ENCODE measurements around the gene SREBF1.
A peak's percentile ranks its signal among the peaks of the same experiment; 100 is the strongest.

Gene SREBF1

GRCh38 chr17:17779015-17779611 is 57.7 kb downstream of the SREBF1 start:
- TF ChIP-seq GATA1 (IDR thresholded peaks at IDR 0.05; ENCODE audit: low read depth, low read length) (no peak), POLR2A (IDR thresholded peaks at IDR 0.05; ENCODE audit: low read length) (no peak)
- DNase-seq = no peak

GRCh38 chr17:17778308-17779014 is 58.3 kb downstream of the SREBF1 start:
- TF ChIP-seq POLR2A (IDR thresholded peaks at IDR 0.05; ENCODE audit: low read length) = no peak
- TF ChIP-seq GATA1 (IDR thresholded peaks at IDR 0.05; ENCODE audit: low read depth, low read length) = no peak
- DNase-seq = no peak

DNA sequence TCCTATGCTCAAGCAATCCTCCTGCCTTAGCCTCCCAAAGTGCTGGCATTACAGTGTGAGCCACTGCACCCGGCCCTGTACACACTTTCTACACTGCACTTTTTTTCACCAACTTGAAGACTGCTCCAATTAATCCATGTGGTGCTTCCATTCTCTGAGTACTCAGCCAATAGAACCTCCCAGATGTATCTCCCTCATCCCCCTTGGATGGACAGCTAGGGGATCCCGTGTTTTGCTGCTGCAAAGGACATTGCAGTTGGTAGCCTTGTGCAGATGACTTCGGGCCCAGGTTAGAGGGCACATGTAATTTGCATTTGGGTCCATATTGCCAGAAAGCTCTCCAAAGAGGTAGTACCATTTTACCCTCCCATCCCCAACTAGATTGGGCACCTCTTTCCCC is 59.9 kb downstream of the SREBF1 start:
- no peak for TF ChIP-seq GATA1 (IDR thresholded peaks at IDR 0.05; ENCODE audit: low read depth, low read length)
- TF ChIP-seq POLR2A (IDR thresholded peaks at IDR 0.05; ENCODE audit: low read length) = no peak
- DNase-seq = no peak

DNA sequence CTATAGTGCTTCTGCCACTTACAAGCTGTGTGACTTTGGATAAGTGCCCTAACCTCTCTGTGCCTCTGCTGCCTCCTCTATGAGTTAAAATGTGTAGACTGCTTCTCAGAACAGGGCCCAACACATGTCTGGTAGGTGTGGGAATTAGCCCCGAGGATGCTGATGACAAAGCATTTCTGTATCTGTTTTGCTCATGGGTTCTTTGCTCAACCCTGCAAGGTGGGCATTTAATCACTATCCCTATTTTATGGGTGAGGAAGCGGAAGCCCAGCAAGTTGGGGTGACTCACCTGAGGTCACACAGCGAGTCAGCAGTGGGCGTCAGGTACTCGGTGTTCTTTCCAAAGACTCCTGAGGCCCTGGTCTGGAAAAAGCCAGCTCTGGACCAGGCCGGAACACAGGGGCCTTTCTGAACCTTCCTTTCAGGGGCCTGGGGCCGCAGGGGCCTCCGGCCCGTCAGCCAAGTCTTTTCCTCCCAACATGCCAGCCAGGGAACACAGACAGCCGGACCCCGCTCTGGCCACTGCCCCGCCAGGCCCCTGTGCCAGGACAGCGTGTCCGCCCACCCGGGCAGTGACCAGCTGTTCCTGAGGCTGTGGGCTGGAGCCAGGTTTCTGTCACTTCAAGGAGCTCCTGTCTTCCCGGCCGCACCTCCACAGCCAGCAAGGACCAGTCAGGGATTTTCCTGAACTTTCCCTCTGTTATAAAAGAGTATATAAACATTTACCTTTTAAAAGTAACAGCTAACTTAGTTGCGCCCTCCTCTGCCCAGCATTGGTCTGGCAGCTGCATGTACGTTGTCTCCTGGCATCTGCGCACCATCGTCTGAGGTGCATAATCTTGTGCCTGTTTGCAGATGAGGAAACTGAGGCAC is 62.5 kb downstream of the SREBF1 start:
- TF ChIP-seq POLR2A (IDR thresholded peaks at IDR 0.05; ENCODE audit: low read length) (no peak), GATA1 (IDR thresholded peaks at IDR 0.05; ENCODE audit: low read depth, low read length) (no peak)
- DNase-seq = peak; percentile 21 to 32

DNA sequence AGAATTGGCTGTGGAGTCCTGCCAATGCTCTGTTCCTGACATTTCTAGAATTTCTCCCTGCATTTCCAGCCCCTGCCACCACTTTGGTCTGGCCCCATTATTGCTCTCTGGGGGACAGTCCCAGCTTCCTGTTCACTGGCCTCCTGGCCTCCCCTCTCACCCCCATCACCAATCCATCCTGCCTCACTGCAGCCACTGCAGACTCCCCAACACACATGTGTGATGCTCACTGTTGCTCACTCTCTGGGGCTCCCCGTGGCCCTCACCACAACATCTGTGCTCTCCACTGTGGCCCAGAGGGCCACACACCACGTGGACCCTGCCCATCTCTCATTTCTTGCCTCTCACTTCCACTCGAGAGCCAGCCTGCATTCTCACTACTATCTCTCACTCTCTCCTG is 64.6 kb downstream of the SREBF1 start:
- DNase-seq = no peak
- TF ChIP-seq POLR2A (IDR thresholded peaks at IDR 0.05; ENCODE audit: low read length) = no peak
- TF ChIP-seq GATA1 (IDR thresholded peaks at IDR 0.05; ENCODE audit: low read depth, low read length) = no peak

DNA sequence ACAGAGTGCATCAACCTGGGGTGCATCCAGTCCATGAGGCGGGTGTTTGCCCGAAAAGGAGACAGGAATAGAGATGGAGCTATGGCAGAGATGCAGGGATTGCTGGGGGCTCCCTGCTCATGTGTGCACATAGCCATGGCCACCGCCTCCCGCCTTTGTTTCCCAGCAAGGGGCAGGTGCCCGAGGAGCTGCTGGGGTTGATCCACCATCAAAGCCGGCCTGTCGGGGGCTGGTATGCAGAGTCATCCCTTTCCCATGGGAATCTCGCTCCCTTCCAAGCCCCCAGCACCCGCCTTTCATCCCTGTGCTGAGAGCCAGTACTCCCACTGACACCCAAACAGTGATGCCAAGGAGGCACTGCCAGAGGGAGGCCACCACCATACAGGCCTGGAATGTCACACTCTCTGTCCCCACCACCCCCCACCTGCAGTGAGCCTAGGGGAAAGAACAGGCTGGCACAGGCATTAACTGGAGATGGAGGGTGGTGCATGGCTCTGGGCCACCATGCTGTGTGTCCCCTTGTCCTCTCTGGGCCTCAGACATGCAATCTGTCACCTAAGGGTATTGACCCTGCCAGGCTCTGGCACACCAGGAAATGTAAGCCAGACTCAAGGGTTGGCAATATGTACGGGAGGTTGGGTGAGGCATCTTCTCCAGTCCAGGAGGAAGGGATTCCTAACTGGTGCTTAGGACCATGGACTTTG is 65.1 kb downstream of the SREBF1 start:
- no peak for DNase-seq
- TF ChIP-seq GATA1 (IDR thresholded peaks at IDR 0.05; ENCODE audit: low read depth, low read length) (no peak), POLR2A (IDR thresholded peaks at IDR 0.05; ENCODE audit: low read length) (no peak)

DNA sequence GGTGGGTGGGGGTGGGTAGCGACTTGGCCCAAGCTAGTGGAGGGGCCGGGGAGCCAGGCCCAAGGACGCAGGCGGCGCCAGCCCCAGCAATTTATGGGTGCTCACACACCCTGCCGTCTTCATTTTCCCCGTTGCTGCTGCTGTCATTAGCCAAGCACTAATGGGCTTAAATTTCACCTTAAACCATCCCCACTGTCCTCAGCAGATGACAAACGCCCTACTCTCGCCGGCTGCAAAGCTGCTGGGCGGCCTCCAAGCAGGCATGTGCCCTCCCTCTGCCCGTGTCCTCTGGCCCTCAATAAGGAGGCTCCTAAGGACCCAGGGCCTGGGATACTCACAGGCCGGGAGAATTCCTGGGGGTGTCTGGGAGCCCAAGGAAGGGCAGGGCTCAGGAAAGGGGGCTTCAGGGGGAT is 66.1 kb downstream of the SREBF1 start:
- no peak for DNase-seq
- TF ChIP-seq POLR2A (IDR thresholded peaks at IDR 0.05; ENCODE audit: low read length) (no peak), GATA1 (IDR thresholded peaks at IDR 0.05; ENCODE audit: low read depth, low read length) (no peak)

DNA sequence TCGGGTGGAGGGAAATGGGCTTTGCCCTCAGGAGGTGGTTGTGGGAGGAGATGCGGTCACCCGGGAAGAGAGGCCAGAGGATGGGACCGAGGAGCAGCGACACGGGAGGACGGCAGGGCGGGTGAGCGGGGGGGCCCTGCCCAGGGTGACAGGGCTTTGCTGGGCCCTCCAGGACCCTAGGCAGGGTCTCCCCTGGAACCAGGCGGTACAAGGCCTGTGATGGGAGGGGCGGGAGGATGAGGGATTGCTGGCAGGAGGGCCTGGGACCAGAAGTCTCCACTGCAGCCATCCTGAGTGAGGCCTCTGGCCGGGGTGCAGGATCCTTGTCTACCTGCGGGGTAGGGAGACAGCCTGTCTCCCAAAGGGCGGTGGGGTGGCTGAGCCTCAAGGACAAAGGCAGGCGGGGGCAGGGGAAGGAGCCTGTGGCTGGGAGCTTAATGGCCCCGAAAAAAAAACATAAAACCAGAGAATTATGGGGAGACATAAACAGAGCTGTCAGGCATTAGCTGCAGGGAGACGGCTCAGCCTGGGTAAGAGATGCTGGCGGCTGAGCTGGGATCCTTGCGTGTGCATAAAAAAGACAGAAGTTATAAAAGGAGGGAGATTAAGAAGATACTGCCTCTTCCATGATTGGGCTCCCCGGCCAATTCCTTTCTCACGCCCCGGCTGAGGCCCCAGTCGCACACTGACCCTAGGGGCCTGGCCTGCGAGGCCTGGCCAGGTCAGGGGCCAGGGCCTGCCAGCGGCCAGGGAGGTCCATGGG is 66.7 kb downstream of the SREBF1 start:
- no peak for DNase-seq
- no peak for TF ChIP-seq POLR2A (IDR thresholded peaks at IDR 0.05; ENCODE audit: low read length)
- no peak for TF ChIP-seq GATA1 (IDR thresholded peaks at IDR 0.05; ENCODE audit: low read depth, low read length)

- no peak for TF ChIP-seq POLR2A (IDR thresholded peaks at IDR 0.05; ENCODE audit: low read length)
- no peak for TF ChIP-seq GATA1 (IDR thresholded peaks at IDR 0.05; ENCODE audit: low read depth, low read length)
- DNase-seq = no peak
Observed at GRCh38 chr17:17768424-17769088, 68.2 kb downstream of the SREBF1 start.

GRCh38 chr17:17767887-17768418 is 68.8 kb downstream of the SREBF1 start:
- no peak for DNase-seq
- TF ChIP-seq GATA1 (IDR thresholded peaks at IDR 0.05; ENCODE audit: low read depth, low read length) = no peak
- no peak for TF ChIP-seq POLR2A (IDR thresholded peaks at IDR 0.05; ENCODE audit: low read length)

GRCh38 chr17:17767154-17767869 is 69.5 kb downstream of the SREBF1 start:
- DNase-seq = no peak
- TF ChIP-seq GATA1 (IDR thresholded peaks at IDR 0.05; ENCODE audit: low read depth, low read length) (no peak), POLR2A (IDR thresholded peaks at IDR 0.05; ENCODE audit: low read length) (no peak)

GRCh38 chr17:17766744-17767120 is 70.1 kb downstream of the SREBF1 start:
- TF ChIP-seq GATA1 (IDR thresholded peaks at IDR 0.05; ENCODE audit: low read depth, low read length) = no peak
- TF ChIP-seq POLR2A (IDR thresholded peaks at IDR 0.05; ENCODE audit: low read length) = no peak
- no peak for DNase-seq

Data from erythroblast (primary cell).